NCI-H2081 treated with DMSO at 0.1 percent for 48 hours (cell line): ENCODE data around the gene PGAM2.

Source experiments
- DNase-seq: peaks from one replicate; lab custom pipeline; 2025; lab: John Stamatoyannopoulos, UW

Gene PGAM2

GRCh38 chr7:44103566-44103922 is 38.2 kb upstream of the PGAM2 start:
- DNase-seq = no peak

GRCh38 chr7:44102846-44103565 is 37.6 kb upstream of the PGAM2 start:
- DNase-seq = no peak

GRCh38 chr7:44101966-44102845 is 36.8 kb upstream of the PGAM2 start:
- no peak for DNase-seq

GRCh38 chr7:44101303-44101965 is 36.1 kb upstream of the PGAM2 start:
- DNase-seq = no peak

- DNase-seq = no peak
Observed at GRCh38 chr7:44100458-44101302, 35.3 kb upstream of the PGAM2 start.

DNA sequence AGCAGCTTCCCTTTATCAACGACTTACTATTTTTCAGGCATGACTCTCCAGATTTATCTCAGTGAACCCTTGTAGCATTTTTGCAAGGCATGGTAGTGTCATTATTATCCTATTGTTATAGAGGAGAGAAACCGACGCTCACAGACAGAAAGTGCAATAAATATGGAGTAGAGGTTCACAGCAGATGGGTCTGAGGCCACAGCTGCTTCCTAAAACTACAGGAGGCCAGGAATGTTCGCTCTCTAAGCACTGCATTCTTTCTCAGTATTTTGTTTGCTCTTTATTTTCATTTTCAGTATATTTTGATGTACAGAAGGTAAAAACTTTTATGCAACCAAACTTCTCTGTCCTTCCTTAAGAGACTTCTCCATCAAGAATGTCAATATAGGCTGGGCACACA is 34.3 kb upstream of the PGAM2 start:
- DNase-seq = no peak

DNA sequence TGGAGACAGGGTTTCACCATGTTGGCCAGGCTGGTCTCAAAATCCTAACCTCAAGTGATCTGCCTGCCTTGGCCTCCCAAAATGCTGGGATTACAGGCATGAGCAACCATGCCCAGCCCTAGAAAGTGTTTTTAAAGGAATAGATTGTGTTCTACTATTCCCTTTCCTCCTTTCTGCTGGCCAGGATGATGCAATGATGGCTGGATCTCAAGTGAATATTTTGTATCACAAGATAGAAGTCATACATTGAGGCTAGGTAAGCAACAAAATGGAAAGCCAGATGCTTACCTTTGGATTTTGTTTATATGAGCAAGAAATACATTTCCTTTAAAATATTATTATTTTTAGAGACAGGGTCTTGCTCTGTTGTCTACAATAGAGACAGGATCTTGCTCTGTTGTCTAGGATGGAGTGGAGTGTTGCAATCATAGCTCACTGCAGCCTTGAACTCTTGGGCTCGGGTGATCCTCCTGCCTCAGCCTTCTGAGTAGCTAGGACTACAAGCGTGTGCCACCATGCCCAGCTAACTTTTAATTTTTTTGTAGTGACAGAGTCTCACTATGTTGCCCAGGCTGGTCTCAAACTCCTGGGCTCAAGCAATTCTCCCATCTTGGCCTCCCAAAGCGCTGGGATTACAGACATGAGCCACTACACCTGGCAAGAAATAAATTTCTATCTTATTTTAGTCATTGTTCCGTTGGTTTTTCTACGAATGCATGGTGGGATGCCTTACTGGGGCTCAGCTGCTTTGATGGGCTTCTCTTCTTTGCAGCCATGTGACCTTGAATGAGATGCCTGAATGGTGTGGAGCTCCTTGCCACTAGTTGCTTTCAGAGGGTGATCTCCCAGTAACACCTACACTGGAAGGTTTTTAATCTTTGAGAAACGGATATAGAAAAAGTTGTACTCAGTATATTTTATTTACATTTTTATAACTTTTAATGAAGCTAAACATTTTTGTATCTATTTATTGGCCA is 33.0 kb upstream of the PGAM2 start:
- no peak for DNase-seq

GRCh38 chr7:44097064-44097932 is 31.9 kb upstream of the PGAM2 start:
- DNase-seq = no peak

GRCh38 chr7:44096326-44096881 is 31.0 kb upstream of the PGAM2 start:
- DNase-seq = no peak

DNA sequence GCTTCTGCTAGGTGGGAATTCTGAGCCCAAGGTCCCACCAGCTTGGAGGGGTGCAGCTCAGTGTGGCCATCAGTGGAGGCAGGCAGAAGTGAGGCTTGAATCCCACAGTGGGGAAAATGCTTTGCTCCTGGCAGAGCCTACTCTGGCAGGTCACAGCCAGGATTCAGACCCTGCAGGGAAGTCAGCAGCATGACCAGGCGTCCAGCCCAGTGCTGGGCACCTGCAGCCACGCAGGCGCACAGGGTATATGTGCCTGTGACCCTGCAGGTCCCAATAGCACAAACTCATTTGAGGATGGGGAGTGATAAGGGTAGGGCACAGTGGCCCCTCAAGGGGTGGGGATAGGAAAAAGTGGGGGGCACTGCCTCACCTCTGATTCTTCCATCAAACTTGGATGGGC is 30.4 kb upstream of the PGAM2 start:
- no peak for DNase-seq

DNA sequence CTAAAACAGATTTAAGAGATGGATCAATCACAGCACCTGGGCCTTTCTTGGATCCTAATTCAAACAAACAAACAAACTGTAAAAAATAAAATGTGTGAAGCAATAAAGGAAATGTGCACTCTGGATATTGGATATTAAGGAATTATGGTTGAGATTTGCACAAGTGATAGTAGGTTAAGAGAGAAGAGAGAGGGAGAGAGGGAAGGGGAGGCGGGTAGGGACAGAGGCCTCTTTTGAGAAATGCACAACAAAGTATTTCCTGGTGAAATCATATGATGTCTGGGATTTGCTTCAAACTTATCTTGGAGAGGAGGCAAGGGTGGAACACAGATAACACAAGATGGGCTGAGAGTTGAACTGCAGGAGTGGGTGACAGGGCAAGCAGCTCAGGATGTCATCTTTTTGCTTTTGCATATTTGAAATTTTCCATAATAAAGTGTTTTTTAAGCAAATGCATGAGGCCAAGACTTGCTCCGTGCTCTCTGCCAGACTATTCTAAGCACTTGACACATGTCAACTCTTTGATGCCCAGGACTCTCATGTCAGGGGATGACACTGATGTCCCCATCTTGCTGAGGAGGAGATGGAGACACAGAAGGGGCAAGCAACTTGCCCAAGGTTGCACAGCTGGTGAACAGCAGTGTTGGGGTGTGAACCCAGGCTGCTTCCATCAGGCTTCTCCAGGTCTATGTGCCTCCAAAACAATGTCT is 29.7 kb upstream of the PGAM2 start:
- no peak for DNase-seq

DNA sequence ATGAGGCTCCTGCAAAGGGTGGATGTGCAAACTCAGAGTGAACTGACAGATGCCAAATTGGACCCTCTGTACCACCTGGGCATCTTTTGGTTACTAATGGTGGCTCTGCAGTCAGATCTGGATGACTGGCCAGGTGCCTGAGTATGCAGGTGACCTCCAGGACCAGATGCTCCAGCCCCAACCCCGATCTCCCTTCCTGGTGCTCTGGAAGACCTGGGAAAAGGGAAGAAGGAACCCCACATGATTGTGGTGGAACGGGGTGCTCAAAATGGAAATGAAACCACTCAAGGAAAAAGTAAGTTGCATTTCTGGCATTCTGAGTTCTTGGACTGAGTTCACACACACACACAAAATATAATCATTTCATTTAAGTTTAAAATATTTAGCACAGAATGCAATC is 29.0 kb upstream of the PGAM2 start:
- no peak for DNase-seq

GRCh38 chr7:44093102-44093641 is 27.8 kb upstream of the PGAM2 start:
- no peak for DNase-seq

GRCh38 chr7:44087911-44088838 is 22.8 kb upstream of the PGAM2 start:
- no peak for DNase-seq

DNA sequence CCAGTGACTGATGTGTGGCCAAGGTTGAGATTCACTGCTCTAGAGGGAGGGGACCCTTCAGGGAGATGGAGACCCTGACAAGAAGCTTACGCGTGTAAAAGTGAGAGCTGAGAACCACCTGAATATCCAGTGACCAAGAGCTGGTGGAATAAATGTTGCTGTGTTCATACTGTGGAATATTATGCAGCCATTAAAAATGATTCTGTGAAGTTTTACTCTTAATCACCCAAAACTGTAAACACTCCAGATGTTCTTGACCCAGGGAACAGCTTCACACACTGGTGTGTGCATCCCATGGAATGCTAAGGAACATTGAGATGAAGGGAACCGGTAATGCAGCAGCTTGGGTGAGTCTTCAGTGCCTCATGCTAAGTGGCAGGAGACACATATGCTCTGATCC is 21.3 kb upstream of the PGAM2 start:
- DNase-seq = no peak

DNA sequence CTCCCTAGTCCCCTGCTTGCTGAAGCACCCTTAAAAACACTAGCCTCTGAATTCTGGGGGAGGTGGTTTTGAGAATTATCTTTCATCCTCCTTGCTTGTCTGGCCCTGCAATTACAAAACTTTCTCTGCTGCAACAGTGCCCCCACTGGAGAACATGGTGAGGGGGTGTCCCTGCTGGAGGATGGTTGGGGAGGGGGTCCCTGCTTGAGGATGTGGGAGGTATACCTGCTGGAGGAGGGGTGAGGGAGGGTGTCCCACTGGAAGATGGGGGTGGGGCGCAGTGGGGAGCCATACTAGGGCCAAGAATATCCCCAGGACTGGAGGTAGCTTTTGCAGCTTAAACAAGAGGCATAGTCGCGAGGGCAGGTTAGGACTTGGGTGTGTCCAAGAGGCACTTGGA is 20.2 kb upstream of the PGAM2 start:
- DNase-seq = no peak

- no peak for DNase-seq
Observed at GRCh38 chr7:44084701-44085100, 19.3 kb upstream of the PGAM2 start.
